Activated naive CD4-positive, alpha-beta T cell treated with anti-CD3 and anti-CD28 coated beads for 36 hours (primary cell): Measurements from ENCODE around the gene MRPS23. TPM values are rescaled to one million over a fixed set of nuclear protein-coding genes. Genes with fewer than 3 reads are reported as not detected.

Source experiments
- CTCF ChIA-PET: fragments of 350-600 bp; sonication (Branson Sonifier 250); formaldehyde crosslinking; loops from one replicate; lab custom pipeline; 2021; ENCODE audit warnings: antibody characterized with exemption; lab: Charles Lee
- DNase-seq: peaks from one replicate; pipeline ENCODE4 v3.0.0-alpha.2; 2020
- H3K27ac Mint-ChIP-seq: one replicate; pipeline ENCODE4 v1.8.0; 2021; ENCODE audit warnings: mild to moderate bottlenecking, mixed read lengths
- H3K27me3 Mint-ChIP-seq: one replicate; pipeline ENCODE4 v1.8.0; 2021; ENCODE audit warnings: low read depth, mixed read lengths
- H3K36me3 Mint-ChIP-seq: one replicate; pipeline ENCODE4 v1.8.0; 2021; ENCODE audit warnings: low read depth, mixed read lengths
- H3K4me1 Mint-ChIP-seq: one replicate; pipeline ENCODE4 v1.8.0; 2021; ENCODE audit warnings: low read depth, mixed read lengths
- H3K4me3 Mint-ChIP-seq: one replicate; pipeline ENCODE4 v1.8.0; 2021; ENCODE audit warnings: mild to moderate bottlenecking, moderate library complexity, mixed read lengths
- H3K9me3 Mint-ChIP-seq: one replicate; pipeline ENCODE4 v1.8.0; 2021; ENCODE audit warnings: mixed read lengths
- intact Hi-C: fragments of 100-400 bp; cut with micrococcal nuclease; formaldehyde crosslinking; loops from one replicate; pipeline ENCODE4 v1.15.1; 2023
- total RNA-seq, 2 experiments: library from RNA; stranded (reverse); gene quantifications; one replicate each; pipeline ENCODE4 v1.2.3, GENCODE V29; 2021

MRPS23 gene
- total RNA-seq, 2 experiments from 2014 or later = 57.5 to 59.1 TPM

- Mint-ChIP-seq H3K9me3 (no peaks in the 10 kb centered on the region), H3K36me3 (no peaks in the 10 kb centered on the region), H3K4me3 (no peak overlapping the region), H3K27me3 (no peaks in the 10 kb centered on the region), H3K27ac (no peak overlapping the region), H3K4me1 (peaks cover 2% of the 10 kb centered on the region)
- CTCF ChIA-PET = interaction anchor here (0.8 to 1.2 kb wide), 4 partner anchors 9 to 110 kb away, joined by 3 to 5 read pairs (median 3); no protein-coding TSS in a partner anchor
- intact Hi-C loops = no loop called here
- no peak for DNase-seq
Observed at GRCh38 chr17:57889252-57889651, 39.4 kb upstream of the MRPS23 start.

DNA sequence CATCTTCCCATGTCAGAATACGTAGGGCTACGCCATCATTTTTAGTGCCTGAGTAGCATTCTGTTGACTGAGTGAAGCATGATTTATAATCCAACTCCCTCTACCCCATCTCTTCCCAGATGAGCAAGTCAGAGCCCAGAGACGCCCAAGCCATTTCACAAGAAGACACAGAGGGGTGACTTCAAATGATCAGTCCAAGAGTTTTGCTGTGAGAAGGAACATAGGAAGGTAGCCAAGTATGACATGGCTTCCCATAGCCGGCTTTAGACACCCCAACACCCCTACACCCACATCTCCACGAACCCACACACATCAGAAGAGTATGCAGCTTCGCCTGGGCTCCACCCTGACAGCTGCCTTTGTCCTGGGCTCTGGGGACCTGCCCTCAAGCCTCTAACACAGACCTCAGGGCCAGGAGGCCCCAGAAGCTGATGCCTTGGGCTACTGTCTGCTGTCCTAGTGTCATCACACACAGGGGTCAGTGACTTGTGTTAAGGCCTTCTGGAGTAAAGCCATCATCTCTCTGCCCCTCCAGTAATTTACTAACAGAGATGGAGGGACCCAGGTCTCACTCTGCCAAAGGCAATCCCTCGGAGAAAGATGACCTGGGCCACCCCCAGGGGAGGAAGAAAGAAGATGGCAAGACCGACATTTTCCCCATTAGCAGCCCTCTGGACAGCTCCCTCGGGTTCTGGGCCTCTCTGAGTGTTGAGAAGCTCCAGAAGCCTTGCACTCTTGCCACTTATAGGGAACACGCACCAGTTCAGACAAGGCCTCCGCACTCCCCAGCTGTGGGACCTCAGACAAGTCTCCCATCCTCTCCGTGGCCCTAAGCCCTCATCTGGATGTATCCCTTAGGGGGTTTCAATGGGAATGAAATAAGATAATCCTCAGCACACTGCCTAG is 38.7 kb upstream of the MRPS23 start:
- intact Hi-C loops = no loop called here
- H3K27ac Mint-ChIP-seq = no peak overlapping the region
- CTCF ChIA-PET = interaction anchor here (0.8 kb wide), 3 partner anchors 9 to 28 kb away, joined by 3 to 5 read pairs (median 3); no protein-coding TSS in a partner anchor
- no peak overlapping the region for H3K4me3 Mint-ChIP-seq
- no peaks in the 10 kb centered on the region for H3K27me3 Mint-ChIP-seq
- no peaks in the 10 kb centered on the region for H3K36me3 Mint-ChIP-seq
- H3K4me1 Mint-ChIP-seq = peaks cover 2% of the 10 kb centered on the region
- DNase-seq = no peak
- H3K9me3 Mint-ChIP-seq = no peaks in the 10 kb centered on the region

GRCh38 chr17:57887161-57887560 is 37.3 kb upstream of the MRPS23 start:
- H3K27me3 Mint-ChIP-seq = no peaks in the 10 kb centered on the region
- H3K4me3 Mint-ChIP-seq = no peak overlapping the region
- no peak for DNase-seq
- no peak overlapping the region for H3K27ac Mint-ChIP-seq
- CTCF ChIA-PET = interaction anchor here (0.6 to 0.7 kb wide), 4 partner anchors 53 to 362 kb away, joined by 3 to 8 read pairs (median 3); no protein-coding TSS in a partner anchor
- intact Hi-C loops = no loop called here
- no peaks in the 10 kb centered on the region for H3K9me3 Mint-ChIP-seq
- H3K36me3 Mint-ChIP-seq = no peaks in the 10 kb centered on the region
- no peaks in the 10 kb centered on the region for H3K4me1 Mint-ChIP-seq

DNA sequence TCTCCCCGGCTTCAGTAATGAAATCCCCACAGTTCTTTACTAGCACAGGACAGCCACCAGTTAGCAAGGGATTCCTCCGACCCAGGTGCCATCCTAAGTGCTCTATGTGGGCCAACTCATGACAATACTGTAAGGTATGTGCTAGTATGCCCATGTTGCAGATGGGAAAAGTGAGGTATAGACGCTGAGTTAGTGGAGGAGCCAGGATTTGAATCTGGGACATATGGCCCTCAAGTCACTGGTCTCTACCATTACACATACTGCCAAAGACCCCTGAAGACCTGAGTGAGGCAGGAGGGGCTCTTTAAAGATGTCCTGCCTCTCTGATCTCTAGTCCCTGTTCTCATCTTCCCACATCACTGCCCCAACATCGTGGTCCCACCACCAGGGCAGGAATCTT is 36.2 kb upstream of the MRPS23 start:
- Mint-ChIP-seq H3K27me3 (no peaks in the 10 kb centered on the region), H3K27ac (no peak overlapping the region), H3K4me3 (no peak overlapping the region), H3K4me1 (no peaks in the 10 kb centered on the region), H3K36me3 (no peaks in the 10 kb centered on the region), H3K9me3 (no peaks in the 10 kb centered on the region)
- intact Hi-C loops = no loop called here
- no peak for DNase-seq
- CTCF ChIA-PET = no interaction called here

GRCh38 chr17:57885148-57885915 is 35.5 kb upstream of the MRPS23 start:
- Mint-ChIP-seq H3K9me3 (no peaks in the 10 kb centered on the region), H3K36me3 (no peaks in the 10 kb centered on the region), H3K27ac (no peak overlapping the region), H3K4me1 (peaks cover 6% of the 10 kb centered on the region), H3K4me3 (no peak overlapping the region), H3K27me3 (no peaks in the 10 kb centered on the region)
- no peak for DNase-seq
- intact Hi-C loops = no loop called here
- CTCF ChIA-PET = no interaction called here

DNA sequence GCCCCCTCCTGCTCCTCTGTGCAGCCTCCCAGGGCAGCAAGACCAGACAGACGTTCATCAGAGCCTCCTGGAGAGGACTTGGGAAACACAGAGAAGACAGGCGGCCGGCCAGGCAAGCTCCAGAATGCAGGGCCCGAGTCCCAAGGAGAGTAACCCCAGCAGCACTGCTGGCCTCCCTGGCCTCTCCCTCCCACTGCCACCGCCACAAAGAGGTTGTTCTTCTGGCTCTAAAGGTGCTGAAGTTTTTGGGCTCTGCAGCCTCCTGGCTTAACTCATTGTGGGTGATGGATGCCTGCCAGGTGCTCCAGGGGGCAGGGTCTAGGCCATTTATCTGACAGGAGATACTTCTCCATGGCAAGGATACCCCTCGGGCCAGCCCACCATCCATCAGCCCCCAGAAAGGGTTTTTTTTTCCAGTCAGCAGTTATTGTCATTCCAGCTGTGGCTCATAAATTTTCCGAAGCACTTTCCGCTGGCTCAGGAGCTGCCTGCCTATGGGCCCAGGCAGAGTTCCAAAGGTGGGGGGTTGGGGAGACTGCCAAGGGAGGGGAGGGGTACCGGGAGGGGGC is 32.0 kb upstream of the MRPS23 start:
- Mint-ChIP-seq H3K27me3 (peaks cover 3% of the 10 kb centered on the region), H3K27ac (no peak overlapping the region), H3K36me3 (no peaks in the 10 kb centered on the region), H3K4me3 (no peak overlapping the region), H3K9me3 (no peaks in the 10 kb centered on the region), H3K4me1 (peaks cover 23% of the 10 kb centered on the region)
- intact Hi-C loops = no loop called here
- CTCF ChIA-PET = no interaction called here
- no peak for DNase-seq

GRCh38 chr17:57881143-57881542 is 31.3 kb upstream of the MRPS23 start:
- Mint-ChIP-seq H3K4me3 (no peak overlapping the region), H3K27ac (no peak overlapping the region), H3K4me1 (peaks cover 23% of the 10 kb centered on the region), H3K36me3 (no peaks in the 10 kb centered on the region), H3K27me3 (peaks cover 3% of the 10 kb centered on the region), H3K9me3 (no peaks in the 10 kb centered on the region)
- CTCF ChIA-PET = interaction anchor here (0.6 kb wide), 1 partner anchor 17 kb away, joined by 3 read pairs; no protein-coding TSS in a partner anchor
- DNase-seq = no peak
- intact Hi-C loops = no loop called here

- intact Hi-C loops = no loop called here
- CTCF ChIA-PET = interaction anchor here (0.7 to 3.4 kb wide), 4 partner anchors 9 to 68 kb away, joined by 3 to 18 read pairs (median 5); no protein-coding TSS in a partner anchor
- DNase-seq = peak; percentile 47
- H3K36me3 Mint-ChIP-seq = no peaks in the 10 kb centered on the region
- no peak overlapping the region for H3K4me3 Mint-ChIP-seq
- H3K9me3 Mint-ChIP-seq = no peaks in the 10 kb centered on the region
- peaks cover 3% of the 10 kb centered on the region for H3K27me3 Mint-ChIP-seq
- no peak overlapping the region for H3K27ac Mint-ChIP-seq
- peaks cover 23% of the 10 kb centered on the region for H3K4me1 Mint-ChIP-seq
Observed at GRCh38 chr17:57880086-57880456, 30.2 kb upstream of the MRPS23 start.

- H3K4me1 Mint-ChIP-seq = peaks cover 23% of the 10 kb centered on the region
- H3K27ac Mint-ChIP-seq = no peak overlapping the region
- no peak for DNase-seq
- CTCF ChIA-PET = interaction anchor here (0.6 to 3.4 kb wide), 7 partner anchors 9 to 114 kb away, joined by 3 to 18 read pairs (median 3); no protein-coding TSS in a partner anchor
- no peaks in the 10 kb centered on the region for H3K36me3 Mint-ChIP-seq
- H3K27me3 Mint-ChIP-seq = peaks cover 3% of the 10 kb centered on the region
- H3K4me3 Mint-ChIP-seq = no peak overlapping the region
- no peaks in the 10 kb centered on the region for H3K9me3 Mint-ChIP-seq
- intact Hi-C loops = no loop called here
Observed at GRCh38 chr17:57879437-57880085, 29.7 kb upstream of the MRPS23 start.

GRCh38 chr17:57877803-57878377 is 28.0 kb upstream of the MRPS23 start:
- intact Hi-C loops = no loop called here
- CTCF ChIA-PET = interaction anchor here (0.6 to 3.4 kb wide), 8 partner anchors 14 to 295 kb away, joined by 3 to 18 read pairs (median 4); no protein-coding TSS in a partner anchor
- H3K4me1 Mint-ChIP-seq = peaks cover 35% of the 10 kb centered on the region

DNA sequence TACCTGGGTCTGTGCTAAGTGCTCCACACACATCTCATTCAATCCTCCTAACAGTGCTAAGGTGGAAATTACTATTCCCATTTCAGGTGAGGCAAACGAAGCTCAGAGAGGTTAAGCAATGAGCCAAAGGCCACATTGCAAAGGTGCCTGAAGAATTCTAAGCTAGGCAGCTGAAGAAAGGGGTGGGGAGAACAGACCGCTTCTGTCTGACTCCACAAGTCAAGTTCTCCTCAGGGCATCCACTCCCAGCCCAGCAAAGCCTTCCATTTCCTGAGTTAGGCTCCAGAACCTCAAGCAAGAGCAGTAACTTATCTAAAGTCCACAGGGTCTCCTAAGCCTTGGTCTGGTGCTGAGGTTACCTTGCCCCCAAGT is 27.0 kb upstream of the MRPS23 start:
- DNase-seq = no peak
- peaks cover 5% of the 10 kb centered on the region for H3K27me3 Mint-ChIP-seq
- CTCF ChIA-PET = interaction anchor here (0.8 kb wide), 1 partner anchor 294 kb away, joined by 3 read pairs; no protein-coding TSS in a partner anchor

More at GRCh38 chr17:57877803-57878377, 28.0 kb upstream of the MRPS23 start:
- H3K27ac Mint-ChIP-seq = no peak overlapping the region
- no peak overlapping the region for H3K4me3 Mint-ChIP-seq
- DNase-seq = no peak
- no peaks in the 10 kb centered on the region for H3K9me3 Mint-ChIP-seq
- peaks cover 5% of the 10 kb centered on the region for H3K27me3 Mint-ChIP-seq
- no peaks in the 10 kb centered on the region for H3K36me3 Mint-ChIP-seq

More for the DNA sequence above, 27.0 kb upstream of the MRPS23 start:
- Mint-ChIP-seq H3K9me3 (no peaks in the 10 kb centered on the region), H3K36me3 (no peaks in the 10 kb centered on the region), H3K4me3 (no peak overlapping the region), H3K4me1 (peaks cover 35% of the 10 kb centered on the region), H3K27ac (no peak overlapping the region)
- intact Hi-C loops = no loop called here
